ENCODE results near the gene CORO2A. TPM values are rescaled to one million over a fixed set of nuclear protein-coding genes. Genes with fewer than 3 reads are reported as not detected.

Gene CORO2A
- total RNA-seq, 1 experiment from 2014 or later, result 15.8 TPM

GRCh38 chr9:98232926-98233325 is 40.5 kb upstream of the CORO2A start:
- H2BK12ac ChIP-seq (ENCODE audit: insufficient read length, low read depth, low read length), result no peak overlapping the region
- no peak overlapping the region for H3K4me2 ChIP-seq (ENCODE audit: insufficient read depth, insufficient read length, low read length)
- no peaks in the 10 kb centered on the region for H3K9me3 Mint-ChIP-seq
- no peaks in the 10 kb centered on the region for H4K20me1 ChIP-seq (ENCODE audit: control insufficient read depth, insufficient read depth, insufficient read length)
- no peaks in the 10 kb centered on the region for H3K79me1 ChIP-seq (ENCODE audit: insufficient read depth, low read depth, low read length, poor library complexity, severe bottlenecking)
- no peak overlapping the region for H4K91ac ChIP-seq (ENCODE audit: insufficient read length, low read depth, low read length)
- no peak overlapping the region for H4K5ac ChIP-seq (ENCODE audit: insufficient read length, low read depth, low read length)
- no peak overlapping the region for H3K4ac ChIP-seq (ENCODE audit: low read depth, low read length)
- H3K18ac ChIP-seq (ENCODE audit: insufficient read length, low read depth, low read length), result no peak overlapping the region
- H3K36me3 Mint-ChIP-seq (ENCODE audit: insufficient read depth in 1 of 3, low read depth in 3 of 3), result peaks cover 0 to 9% (median 4%) of the 10 kb centered on the region in 3 experiments; a peak in 4 of 7 replicates
- no peak overlapping the region for H3K27ac ChIP-seq (ENCODE audit: insufficient read length, low read depth, low read length)
- no peaks in the 10 kb centered on the region for H3K27me3 Mint-ChIP-seq (ENCODE audit: low read depth)
- no CpG with 5 or more reads among the region's 5 CpGs for WGBS (ENCODE audit: extremely low coverage, insufficient read length, low lambda C conversion rate)
- no peaks in the 10 kb centered on the region for H3K79me2 ChIP-seq (ENCODE audit: insufficient read depth, low read length)
- no peak for TF ChIP-seq CTCF (conservative IDR thresholded peaks at IDR 0.05)
- no peaks in the 10 kb centered on the region for H3K4me1 Mint-ChIP-seq
- H3K27ac Mint-ChIP-seq, result no peak overlapping the region
- H3K56ac ChIP-seq (ENCODE audit: insufficient read length, low read depth, low read length), result no peak overlapping the region
- no peak for DNase-seq
- H3K23me2 ChIP-seq (ENCODE audit: insufficient read length, low read depth, low read length, poor library complexity, severe bottlenecking), result no peaks in the 10 kb centered on the region
- H3K9ac ChIP-seq (ENCODE audit: extremely low read depth, insufficient read length, low read length), result no peak overlapping the region
- no peak overlapping the region for H2BK120ac ChIP-seq (ENCODE audit: low read depth, low read length, poor library complexity, severe bottlenecking)
- no peak overlapping the region for H3T11ph ChIP-seq (ENCODE audit: low read length)
- no peak overlapping the region for H4K8ac ChIP-seq (replicated peaks; ENCODE audit: insufficient read length, low read depth, low read length)
- H3K9me3 ChIP-seq (ENCODE audit: control insufficient read depth, low read depth, low read length), result no peaks in the 10 kb centered on the region
- H3K27me3 ChIP-seq (ENCODE audit: insufficient read depth, low read length), result no peaks in the 10 kb centered on the region; the same call in 1 of the 2 replicates
- H2BK15ac ChIP-seq (ENCODE audit: low read depth, low read length), result no peak overlapping the region
- H3K23ac ChIP-seq (ENCODE audit: insufficient read length, low read depth, low read length), result no peak overlapping the region
- no peak overlapping the region for H2AK5ac ChIP-seq (ENCODE audit: insufficient read length, low read length)
- H2BK20ac ChIP-seq (ENCODE audit: low read depth, low read length, poor library complexity, severe bottlenecking), result no peak overlapping the region
- H3K14ac ChIP-seq (ENCODE audit: insufficient read depth, low read length), result no peak overlapping the region
- no peak overlapping the region for H2AFZ ChIP-seq (ENCODE audit: low read length)
- H3K4me3 Mint-ChIP-seq, result no peak overlapping the region
- H2BK5ac ChIP-seq (ENCODE audit: insufficient read length, low read length), result no peak overlapping the region
- no peaks in the 10 kb centered on the region for H3K4me1 ChIP-seq (ENCODE audit: insufficient read depth, low read length)
